Endothelial cell of umbilical vein (primary cell): ENCODE measurements around the gene PLXDC2. TPM values are rescaled to one million over a fixed set of nuclear protein-coding genes. Genes with fewer than 3 reads are reported as not detected.

Experiments
- BruUV-seq: library from RNA; stranded (reverse); fragments of 400-500 nt; replicated peaks from 2 replicates; lab custom pipeline; 2021; lab: Mats Ljungman, UMichigan
- CTCF ChIA-PET: fragments of 300-600, 350-600 bp; sonication (Branson Sonifier 250); formaldehyde crosslinking; loops from one replicate; lab custom pipeline; 2021; ENCODE audit warnings: antibody characterized with exemption, inconsistent platforms; lab: Charles Lee
- POLR2A ChIA-PET: fragments of 300-600, 350-600 bp; sonication (Branson Sonifier 250); formaldehyde crosslinking; loops from one replicate; lab custom pipeline; 2021; ENCODE audit warnings: antibody characterized with exemption, inconsistent platforms; lab: Charles Lee
- DNase-seq: peaks from one replicate; pipeline ENCODE4 v3.0.0-alpha.2; 2011; ENCODE audit warnings: low read depth, low spot score
- FAIRE-seq: peaks from 2 replicates; lab custom pipeline; 2011; peaks lifted over from hg19 to GRCh38; lab: Jason Lieb, UNC
- H2AFZ ChIP-seq: 2 replicates; pipeline ENCODE4 v1.6.0; 2012; ENCODE audit warnings: low read depth, low read length, control low read depth, inconsistent platforms
- H3K27ac ChIP-seq: 2 replicates; pipeline ENCODE4 v1.5.1; 2011; ENCODE audit warnings: low read depth, mild to moderate bottlenecking, control low read depth, low read length, moderate library complexity; ENCODE audit not compliant: insufficient read depth
- H3K27me3 ChIP-seq, 2 experiments: 2 replicates each; pipeline versions ENCODE4 v1.6.0 to v1.6.1; 2011; ENCODE audit warnings: low read length in 2 of 2, mixed read lengths in 1 of 2; ENCODE audit not compliant: control insufficient read depth in 2 of 2, insufficient read depth in 2 of 2
- H3K36me3 ChIP-seq, 2 experiments: 2 replicates in 1 of 2; 3 replicates in 1 of 2; pipeline ENCODE4 v1.5.1; 2011; ENCODE audit warnings: low read length in 2 of 2, mild to moderate bottlenecking in 1 of 2, moderate library complexity in 1 of 2; ENCODE audit not compliant: control insufficient read depth in 2 of 2, insufficient read depth in 2 of 2; ENCODE audit errors: extremely low read depth in 1 of 2
- H3K4me1 ChIP-seq: 3 replicates; pipeline ENCODE4 v1.5.1; 2011; ENCODE audit warnings: mild to moderate bottlenecking, low read length; ENCODE audit not compliant: control insufficient read depth, insufficient read depth; ENCODE audit errors: extremely low read depth
- H3K4me2 ChIP-seq: 2 replicates; pipeline ENCODE4 v1.6.1; 2011; ENCODE audit warnings: low read length, control low read depth, mixed read lengths; ENCODE audit not compliant: insufficient read depth
- H3K4me3 ChIP-seq, 3 experiments: fragments of 200-600 bp in 1 of 3; sonication (generic), shearing (Covaris generic) in 1 of 3; replicated peaks in 1 of 3; 2 replicates each; pipeline ENCODE4 v1.5.1; 2011 to 2016; ENCODE audit warnings: control low read depth in 3 of 3, low read length in 3 of 3, mild to moderate bottlenecking in 2 of 3, inconsistent platforms in 1 of 3, low read depth in 1 of 3, moderate library complexity in 1 of 3; ENCODE audit not compliant: insufficient read depth in 1 of 3
- H3K79me2 ChIP-seq: 2 replicates; pipeline ENCODE4 v1.6.0; 2012; ENCODE audit warnings: low read length, inconsistent platforms; ENCODE audit not compliant: control insufficient read depth, insufficient read depth
- H3K9ac ChIP-seq: replicated peaks from 2 replicates; pipeline ENCODE3; 2011; ENCODE audit warnings: low read length, control low read depth; ENCODE audit not compliant: insufficient read depth; ENCODE audit errors: extremely low read depth
- H3K9me1 ChIP-seq: replicated peaks from 3 replicates; pipeline ENCODE4 v1.6.0; 2011; ENCODE audit warnings: mild to moderate bottlenecking, low read length; ENCODE audit not compliant: control insufficient read depth, insufficient read depth; ENCODE audit errors: extremely low read depth
- H3K9me3 ChIP-seq: replicated peaks from 2 replicates; pipeline ENCODE4 v1.5.1; 2012; ENCODE audit warnings: low read length, inconsistent platforms; ENCODE audit not compliant: control insufficient read depth, insufficient read depth
- H4K20me1 ChIP-seq: replicated peaks from 2 replicates; pipeline ENCODE3; 2011; ENCODE audit warnings: mild to moderate bottlenecking, low read length; ENCODE audit not compliant: control insufficient read depth, insufficient read depth; ENCODE audit errors: extremely low read depth
- CTCF ChIP-seq, 2 donors: IDR thresholded peaks; 1 replicate in 1 of 2; 2 replicates in 1 of 2; pipeline ENCODE4 v1.5.1; 2011; ENCODE audit warnings: low read length in 2 of 2, mild to moderate bottlenecking in 2 of 2, moderate library complexity in 2 of 2, control low read depth in 1 of 2, inconsistent platforms in 1 of 2, low read depth in 1 of 2; ENCODE audit not compliant: insufficient read depth in 1 of 2; ENCODE audit errors: extremely low read depth in 1 of 2
- EZH2 ChIP-seq: IDR thresholded peaks from 2 replicates; pipeline ENCODE4 v1.6.1; 2012; ENCODE audit warnings: borderline replicate concordance, low read depth, mild to moderate bottlenecking, moderate library complexity, low read length, inconsistent platforms; ENCODE audit not compliant: severe bottlenecking
- FOS ChIP-seq: IDR thresholded peaks from 2 replicates; pipeline ENCODE4 v1.6.1; 2011; ENCODE audit warnings: mild to moderate bottlenecking, low read length, moderate library complexity, borderline replicate concordance; ENCODE audit not compliant: insufficient read depth
- GATA2 ChIP-seq: IDR thresholded peaks from 2 replicates; pipeline ENCODE4 v1.7.0; 2011; ENCODE audit warnings: low read depth, mild to moderate bottlenecking, moderate library complexity, mixed read lengths, low read length; ENCODE audit not compliant: insufficient read length, insufficient read depth
- JUN ChIP-seq: IDR thresholded peaks from 2 replicates; pipeline ENCODE4 v1.6.1; 2011; ENCODE audit warnings: borderline replicate concordance, low read depth; ENCODE audit not compliant: insufficient read length, insufficient read depth
- MYC ChIP-seq: IDR thresholded peaks from one replicate; pipeline ENCODE4 v1.6.1; 2011; ENCODE audit warnings: mild to moderate bottlenecking, low read depth, low read length
- POLR2A ChIP-seq: IDR thresholded peaks from 2 replicates; pipeline ENCODE4 v1.6.1; 2012; ENCODE audit warnings: low read depth, mild to moderate bottlenecking, control low read depth, low read length
- POLR2AphosphoS5 ChIP-seq: IDR thresholded peaks from 2 replicates; pipeline ENCODE4 v1.6.1; 2012; ENCODE audit warnings: low read depth, mild to moderate bottlenecking, control low read depth, low read length, moderate library complexity; ENCODE audit not compliant: insufficient read depth
- dilution Hi-C: fragments of 300-500 bp; cut with MboI; formaldehyde crosslinking; loops from one replicate; pipeline ENCODE4 v1.15.0; 2019; ENCODE audit warnings: low sequenced_read_pairs; ENCODE audit not compliant: extremely low pct_ligation_motif_present
- intact Hi-C: fragments of 100-400 bp; cut with micrococcal nuclease; formaldehyde crosslinking; loops from one replicate; pipeline ENCODE4 v1.10.0; 2022
- polyA plus RNA-seq, 4 experiments: library from polyadenylated mRNA; depleted of rRNA in 3 of 4; stranded (reverse) in 3 of 4; unstranded in 1 of 4; fragments of >200 nt; gene quantifications; 2 replicates each; pipeline versions ENCODE4 v1.2.1 to v1.2.3, GENCODE V29; 2011 to 2012; ENCODE audit warnings: missing spikeins in 1 of 4
- total RNA-seq: library from RNA; stranded (reverse); gene quantifications from 2 replicates; pipeline ENCODE4 v1.2.3, GENCODE V29; 2021
- TF ChIP-seq, protein P1 (sequence below): IDR thresholded peaks from 2 replicates; pipeline ENCODE4 v1.6.1; 2011; ENCODE audit not compliant: insufficient read depth, insufficient read length

Gene PLXDC2
- total and polyA plus RNA-seq, 2 donors (not counting 3 experiments of a cell fraction or from before 2014, with no cell fraction given), result 0.32 to 1.2 TPM

- H3K4me2 ChIP-seq, result no peak overlapping the region
- H3K4me3 ChIP-seq, result no peak overlapping the region
- no peaks in the 10 kb centered on the region for H3K4me1 ChIP-seq
- no peaks in the 10 kb centered on the region for H3K79me2 ChIP-seq
- no peaks in the 10 kb centered on the region for H3K9me3 ChIP-seq
- TF ChIP-seq MYC (no peak), JUN (no peak), GATA2 (no peak), CTCF (IDR thresholded peaks at IDR 0.05; ENCODE audit: extremely low read depth in 1 of 2, insufficient read depth in 1 of 2, low read depth in 1 of 2, low read length in 2 of 2) (no peak), POLR2AphosphoS5 (no peak), EZH2 (no peak), POLR2A (no peak), FOS (no peak)
- TF ChIP-seq, protein P1, sequence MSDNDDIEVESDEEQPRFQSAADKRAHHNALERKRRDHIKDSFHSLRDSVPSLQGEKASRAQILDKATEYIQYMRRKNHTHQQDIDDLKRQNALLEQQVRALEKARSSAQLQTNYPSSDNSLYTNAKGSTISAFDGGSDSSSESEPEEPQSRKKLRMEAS, result no peak
- H3K27ac ChIP-seq, result no peak overlapping the region
- no peak overlapping the region for H3K9ac ChIP-seq
- intact Hi-C loops, result no loop called here
- H4K20me1 ChIP-seq, result no peaks in the 10 kb centered on the region
- DNase-seq (no peak), FAIRE-seq (no peak)
- no peaks in the 10 kb centered on the region for H3K9me1 ChIP-seq
- H2AFZ ChIP-seq, result no peak overlapping the region
- no TSS peak for BruUV-seq
- CTCF ChIA-PET, result no interaction called here
- dilution Hi-C loops, result no loop called here
- H3K27me3 ChIP-seq, result no peaks in the 10 kb centered on the region
- POLR2A ChIA-PET, result no interaction called here
- H3K36me3 ChIP-seq, result no peaks in the 10 kb centered on the region
Observed at GRCh38 chr10:20232079-20232705, 416.0 kb downstream of the PLXDC2 start.
